H1 (cell line): ENCODE results near the gene SLC5A8. TPM values are rescaled to one million over a fixed set of nuclear protein-coding genes. Genes with fewer than 3 reads are reported as not detected.

Experiments
- CTCF ChIA-PET: fragments of 300-600 bp; sonication (Branson Sonifier 250); formaldehyde crosslinking; loops from one replicate; lab custom pipeline; 2021; ENCODE audit not compliant: partially characterized antibody; lab: Charles Lee
- POLR2A ChIA-PET: fragments of 300-600 bp; sonication (Branson Sonifier 250); formaldehyde crosslinking; loops from one replicate; lab custom pipeline; 2021; ENCODE audit warnings: inconsistent platforms; ENCODE audit not compliant: partially characterized antibody; lab: Charles Lee
- DNase-seq, 2 experiments: peaks; one replicate each; pipeline versions ENCODE4 v3.0.0 to v3.0.0-alpha.2; 2010 to 2022; ENCODE audit warnings: low spot score in 2 of 2, low read depth in 1 of 2, mixed read lengths in 1 of 2
- FAIRE-seq: peaks from 2 replicates; lab custom pipeline; 2011; peaks lifted over from hg19 to GRCh38; lab: Jason Lieb, UNC
- H2AFZ ChIP-seq: 2 replicates; pipeline ENCODE4 v1.8.1; 2012; ENCODE audit warnings: low read length, inconsistent platforms
- H2AK5ac ChIP-seq: 2 replicates; pipeline ENCODE4 v1.6.1; 2013; ENCODE audit warnings: low read depth, low read length
- H2BK120ac ChIP-seq: replicated peaks from 2 replicates; pipeline ENCODE3; 2013; ENCODE audit warnings: low read depth, low read length, inconsistent platforms
- H2BK12ac ChIP-seq: 2 replicates; pipeline ENCODE4 v1.6.1; 2013; ENCODE audit warnings: low read depth, low read length
- H2BK15ac ChIP-seq: 2 replicates; pipeline ENCODE4 v1.6.1; 2013; ENCODE audit warnings: low read length
- H2BK20ac ChIP-seq: 2 replicates; pipeline ENCODE4 v1.6.1; 2013; ENCODE audit warnings: low read length
- H2BK5ac ChIP-seq: 2 replicates; pipeline ENCODE4 v1.6.1; 2013; ENCODE audit warnings: low read depth, low read length
- H3K14ac ChIP-seq: 2 replicates; pipeline ENCODE4 v1.6.1; 2013; ENCODE audit warnings: inconsistent platforms; ENCODE audit not compliant: insufficient read length
- H3K18ac ChIP-seq: 2 replicates; pipeline ENCODE4 v1.6.1; 2013; ENCODE audit warnings: low read length; ENCODE audit errors: extremely low read depth
- H3K23ac ChIP-seq: 2 replicates; pipeline ENCODE4 v1.6.1; 2013; ENCODE audit warnings: inconsistent platforms; ENCODE audit not compliant: insufficient read length
- H3K23me2 ChIP-seq: 2 replicates; pipeline ENCODE4 v1.6.1; 2013; ENCODE audit warnings: low read depth, low read length
- H3K27ac ChIP-seq: 2 replicates; pipeline ENCODE4 v1.6.1; 2011; ENCODE audit warnings: low read depth, low read length, inconsistent platforms
- H3K27me3 ChIP-seq, 4 experiments: replicated peaks in 1 of 4; 1 replicate in 1 of 4; 2 replicates in 3 of 4; pipeline versions ENCODE4 v1.6.1 to v1.8.1; 2011 to 2013; ENCODE audit warnings: low read length in 3 of 4, mild to moderate bottlenecking in 3 of 4, inconsistent platforms in 2 of 4, mixed read lengths in 2 of 4, moderate library complexity in 1 of 4; ENCODE audit not compliant: control insufficient read depth in 3 of 4, insufficient read depth in 3 of 4; ENCODE audit errors: extremely low read depth in 1 of 4
- H3K36me3 ChIP-seq, 4 experiments: 2 replicates each; pipeline versions ENCODE4 v1.6.1 to v1.8.1; 2011 to 2013; ENCODE audit warnings: mild to moderate bottlenecking in 4 of 4, low read length in 3 of 4, moderate library complexity in 2 of 4, control low read depth in 1 of 4, inconsistent platforms in 1 of 4; ENCODE audit not compliant: insufficient read depth in 4 of 4, control insufficient read depth in 2 of 4
- H3K4ac ChIP-seq: replicated peaks from 2 replicates; pipeline ENCODE3; 2013; ENCODE audit warnings: low read length, low read depth, mixed read lengths, inconsistent platforms; ENCODE audit not compliant: insufficient read length
- H3K4me1 ChIP-seq, 4 experiments: replicated peaks in 1 of 4; 1 replicate in 1 of 4; 2 replicates in 3 of 4; pipeline versions ENCODE4 v1.6.1 to v1.8.1; 2011 to 2013; ENCODE audit warnings: low read length in 3 of 4, inconsistent platforms in 2 of 4, mixed read lengths in 1 of 4; ENCODE audit not compliant: insufficient read depth in 4 of 4, control insufficient read depth in 3 of 4
- H3K4me2 ChIP-seq, 2 experiments: 2 replicates each; pipeline versions ENCODE4 v1.6.1 to v1.8.1; 2011 to 2013; ENCODE audit warnings: low read depth in 2 of 2, low read length in 2 of 2, control low read depth in 1 of 2, inconsistent platforms in 1 of 2, mild to moderate bottlenecking in 1 of 2; ENCODE audit not compliant: insufficient read depth in 1 of 2
- H3K4me3 ChIP-seq, 4 experiments: fragments of 200-600, 300-600 bp in 1 of 4; sonication (generic), shearing (Covaris generic), sonication (Bioruptor Twin) in 1 of 4; 2 replicates each; pipeline versions ENCODE4 v1.5.1 to v1.8.1; 2011 to 2016; ENCODE audit warnings: low read length in 4 of 4, low read depth in 3 of 4, control low read depth in 2 of 4, inconsistent platforms in 2 of 4, mild to moderate bottlenecking in 2 of 4, mixed read lengths in 1 of 4, moderate library complexity in 1 of 4; ENCODE audit not compliant: insufficient read depth in 2 of 4; ENCODE audit errors: extremely low read depth in 1 of 4
- H3K56ac ChIP-seq: replicated peaks from 2 replicates; pipeline ENCODE3; 2013; ENCODE audit warnings: low read depth, mild to moderate bottlenecking, mixed read lengths, low read length, inconsistent platforms; ENCODE audit not compliant: insufficient read length
- H3K79me1 ChIP-seq: 2 replicates; pipeline ENCODE4 v1.6.1; 2013; ENCODE audit warnings: low read depth, low read length, control low read depth
- H3K79me2 ChIP-seq, 2 experiments: 2 replicates each; pipeline versions ENCODE4 v1.6.1 to v1.8.1; 2012 to 2013; ENCODE audit warnings: low read length in 2 of 2, mild to moderate bottlenecking in 2 of 2, inconsistent platforms in 1 of 2; ENCODE audit not compliant: insufficient read depth in 2 of 2, control insufficient read depth in 1 of 2
- H3K9ac ChIP-seq, 4 experiments: replicated peaks in 1 of 4; 1 replicate in 1 of 4; 2 replicates in 3 of 4; pipeline versions ENCODE4 v1.6.1 to v1.8.1; 2011 to 2013; ENCODE audit warnings: low read depth in 3 of 4, low read length in 3 of 4, control low read depth in 2 of 4, mild to moderate bottlenecking in 2 of 4, moderate library complexity in 2 of 4, inconsistent platforms in 1 of 4; ENCODE audit errors: extremely low read depth in 1 of 4
- H3K9me3 ChIP-seq, 2 experiments: 2 replicates each; pipeline versions ENCODE4 v1.6.1 to v1.8.1; 2012 to 2013; ENCODE audit warnings: mild to moderate bottlenecking in 2 of 2, moderate library complexity in 2 of 2, control low read depth in 1 of 2, inconsistent platforms in 1 of 2, low read depth in 1 of 2, low read length in 1 of 2, mixed read lengths in 1 of 2; ENCODE audit not compliant: insufficient read depth in 2 of 2
- H4K20me1 ChIP-seq, 2 experiments: replicated peaks in 1 of 2; 2 replicates each; pipeline versions ENCODE3 to v1.8.1; 2011 to 2013; ENCODE audit warnings: inconsistent platforms in 2 of 2, low read length in 2 of 2, mild to moderate bottlenecking in 1 of 2; ENCODE audit not compliant: insufficient read depth in 2 of 2, control insufficient read depth in 1 of 2
- H4K5ac ChIP-seq: 2 replicates; pipeline ENCODE4 v1.6.1; 2013; ENCODE audit warnings: low read length, low read depth, mixed read lengths, inconsistent platforms; ENCODE audit not compliant: insufficient read length
- H4K8ac ChIP-seq: 2 replicates; pipeline ENCODE4 v1.8.0; 2013; ENCODE audit warnings: mild to moderate bottlenecking, moderate library complexity, low read length, inconsistent platforms; ENCODE audit not compliant: insufficient read depth; ENCODE audit errors: extremely low read depth
- H4K91ac ChIP-seq: replicated peaks from 2 replicates; pipeline ENCODE3; 2013; ENCODE audit warnings: low read length, mixed read lengths, inconsistent platforms; ENCODE audit not compliant: insufficient read length
- CREB1 ChIP-seq: IDR thresholded peaks from 2 replicates; pipeline ENCODE4 v1.6.1; 2012; ENCODE audit warnings: inconsistent platforms
- EP300 ChIP-seq, 2 experiments: IDR thresholded peaks; 1 replicate in 1 of 2; 2 replicates in 1 of 2; pipeline ENCODE4 v1.6.1; 2011 to 2012; ENCODE audit warnings: low read depth in 2 of 2, low read length in 2 of 2, mild to moderate bottlenecking in 2 of 2, borderline replicate concordance in 1 of 2, inconsistent platforms in 1 of 2, moderate library complexity in 1 of 2
- EZH2 ChIP-seq: fragments of 200-600 bp; sonication (generic); IDR thresholded peaks from 2 replicates; pipeline ENCODE4 v1.7.1; 2012; ENCODE audit warnings: low read depth, mild to moderate bottlenecking, moderate library complexity, low read length, inconsistent platforms; ENCODE audit not compliant: severe bottlenecking
- HDAC6 ChIP-seq: IDR thresholded peaks from one replicate; pipeline ENCODE4 v1.7.1; 2012; ENCODE audit warnings: low read depth, mild to moderate bottlenecking, inconsistent platforms, low read length, moderate library complexity
- PHF8 ChIP-seq: fragments of 200-600 bp; sonication (generic); conservative IDR thresholded peaks from 2 replicates; pipeline ENCODE4 v1.7.1; 2012; ENCODE audit warnings: low read depth, mild to moderate bottlenecking, inconsistent platforms, low read length, moderate library complexity
- POLR2AphosphoS5 ChIP-seq: IDR thresholded peaks from 2 replicates; pipeline ENCODE4 v1.6.1; 2011; ENCODE audit warnings: low read depth, low read length
- RBBP5 ChIP-seq: IDR thresholded peaks from 2 replicates; pipeline ENCODE4 v1.7.1; 2012; ENCODE audit warnings: low read depth, mild to moderate bottlenecking, inconsistent platforms, low read length, moderate library complexity, borderline replicate concordance
- RXRA ChIP-seq: IDR thresholded peaks from 2 replicates; pipeline ENCODE4 v1.6.1; 2011; ENCODE audit warnings: low read depth, mild to moderate bottlenecking, low read length, moderate library complexity; ENCODE audit not compliant: insufficient read depth
- SIX5 ChIP-seq: IDR thresholded peaks from 2 replicates; pipeline ENCODE4 v1.6.1; 2011; ENCODE audit warnings: mild to moderate bottlenecking, low read depth, low read length
- SP4 ChIP-seq: IDR thresholded peaks from 2 replicates; pipeline ENCODE4 v1.6.1; 2012; ENCODE audit warnings: low read length, inconsistent platforms
- SRF ChIP-seq: IDR thresholded peaks from 2 replicates; pipeline ENCODE4 v1.6.1; 2011; ENCODE audit warnings: mild to moderate bottlenecking, low read depth, low read length, moderate library complexity
- TCF12 ChIP-seq: IDR thresholded peaks from 2 replicates; pipeline ENCODE4 v1.6.1; 2011; ENCODE audit warnings: low read depth, mild to moderate bottlenecking, low read length
- ZNF274 ChIP-seq: IDR thresholded peaks from 2 replicates; pipeline ENCODE4 v1.7.0; 2012; ENCODE audit warnings: low read length, borderline replicate concordance; ENCODE audit errors: extremely low read depth
- WGBS, 2 experiments: shearing (Covaris generic) in 1 of 2; methylation state at CpG; one replicate each; pipeline versions ENCODE4 v1.1.6 to v1.1.7; 2013 to 2015; ENCODE audit warnings: low lambda C conversion rate in 2 of 2, mixed read lengths in 2 of 2, inconsistent platforms in 1 of 2, low coverage in 1 of 2, missing lambda C conversion rate in 1 of 2; ENCODE audit not compliant: insufficient replicate concordance in 2 of 2, insufficient coverage in 1 of 2, insufficient read length in 1 of 2; ENCODE audit errors: extremely low coverage in 1 of 2, missing lambda C conversion rate in 1 of 2; 5-methylcytosine and 5-hydroxymethylcytosine counted together
- polyA plus RNA-seq, 7 experiments: library from polyadenylated mRNA; depleted of rRNA in 3 of 7; stranded (reverse) in 5 of 7; unstranded in 2 of 7; fragments of >200 nt in 5 of 7; fragments of 200-250 nt in 2 of 7; gene quantifications; 1 replicate in 5 of 7; 2 replicates in 1 of 7; 4 replicates in 1 of 7; pipeline versions ENCODE4 v1.2.1 to v1.2.3, GENCODE V29; 2011 to 2013; ENCODE audit warnings: missing spikeins in 2 of 7, mixed read lengths in 2 of 7
- total RNA-seq: library from RNA; stranded (reverse); fragmentation: NEBNext Ultra II Directional; extraction: Animal tissue kit (Norgen Biotek cat#: 25700); gene quantifications from 2 replicates; pipeline ENCODE4 v1.2.1, GENCODE V29; 2021
- TF ChIP-seq, protein P1 (sequence below): IDR thresholded peaks from 2 replicates; pipeline ENCODE4 v1.6.1; 2012; ENCODE audit warnings: inconsistent platforms

Gene SLC5A8
- total and polyA plus RNA-seq, 2 of the 8 experiments (the other 6 are each of a cell fraction or from before 2014, with no cell fraction given), result 0.11 to 0.21 TPM

GRCh38 chr12:101107032-101107763, 102.8 kb downstream of the SLC5A8 start:
- H2BK15ac ChIP-seq, result no peak overlapping the region
- no peak overlapping the region for H4K5ac ChIP-seq
- no peak overlapping the region for H3K14ac ChIP-seq
- no peaks in the 10 kb centered on the region for H3K36me3 ChIP-seq
- H3K9me3 ChIP-seq, result no peaks in the 10 kb centered on the region
- H2BK20ac ChIP-seq, result no peak overlapping the region
- no peak overlapping the region for H3K4me3 ChIP-seq
- H3K18ac ChIP-seq, result no peak overlapping the region
- ChIA-PET POLR2A (no interaction called here), CTCF (interaction anchor here (1.1 to 1.6 kb wide), 3 partner anchors 10 to 186 kb away, joined by 3 to 6 read pairs (median 5); no protein-coding TSS in a partner anchor)
- no peaks in the 10 kb centered on the region for H3K23me2 ChIP-seq
- H3K4me2 ChIP-seq, result no peak overlapping the region
- no peak overlapping the region for H3K56ac ChIP-seq
- no peak overlapping the region for H3K4ac ChIP-seq
- H3K79me1 ChIP-seq, result no peaks in the 10 kb centered on the region
- H4K8ac ChIP-seq, result no peak overlapping the region
- DNase-seq, result no peak
- H3K27me3 ChIP-seq, result no peaks in the 10 kb centered on the region
- H2AFZ ChIP-seq, result no peak overlapping the region
- H4K20me1 ChIP-seq, result no peaks in the 10 kb centered on the region
- H2BK5ac ChIP-seq, result no peak overlapping the region
- no peak overlapping the region for H3K9ac ChIP-seq
- no peak overlapping the region for H3K23ac ChIP-seq
- no peaks in the 10 kb centered on the region for H3K79me2 ChIP-seq
- no peak overlapping the region for H2BK12ac ChIP-seq
- FAIRE-seq, result no peak
- no peak overlapping the region for H3K27ac ChIP-seq
- no peak overlapping the region for H2BK120ac ChIP-seq
- H2AK5ac ChIP-seq, result no peak overlapping the region
- H4K91ac ChIP-seq, result no peak overlapping the region
- H3K4me1 ChIP-seq, result no peaks in the 10 kb centered on the region
- 89% methylated on average over 4 of the region's 4 CpGs; no CpG with 5 or more reads in 1 of the 2 experiments for whole genome bisulfite sequencing, 2 experiments
- no peak for TF ChIP-seq RBBP5
- no peak for TF ChIP-seq CREB1
- no peak for TF ChIP-seq ZNF274
- no peak for TF ChIP-seq SRF
- no peak for TF ChIP-seq RXRA
- no peak for TF ChIP-seq HDAC6
- TF ChIP-seq, protein P1, sequence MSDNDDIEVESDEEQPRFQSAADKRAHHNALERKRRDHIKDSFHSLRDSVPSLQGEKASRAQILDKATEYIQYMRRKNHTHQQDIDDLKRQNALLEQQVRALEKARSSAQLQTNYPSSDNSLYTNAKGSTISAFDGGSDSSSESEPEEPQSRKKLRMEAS, result no peak
- no peak for TF ChIP-seq EP300 (IDR thresholded peaks at IDR 0.05; ENCODE audit: borderline replicate concordance in 1 of 2, low read depth in 2 of 2, low read length in 2 of 2)
- TF ChIP-seq TCF12, result no peak
- no peak for TF ChIP-seq POLR2AphosphoS5
- TF ChIP-seq PHF8, result no peak
- TF ChIP-seq SIX5, result no peak
- TF ChIP-seq SP4, result no peak
- TF ChIP-seq EZH2, result no peak
